Epithelial cell of umbilical artery (primary cell): ENCODE results near the gene STAM2. TPM values are rescaled to one million over a fixed set of nuclear protein-coding genes. Genes with fewer than 3 reads are reported as not detected.

ENCODE experiments used
- total RNA-seq: library from RNA; depleted of rRNA; stranded (reverse); fragments of >200 nt; gene quantifications from 2 replicates; pipeline ENCODE4 v1.2.3, GENCODE V29; 2014

STAM2 gene
- 28.9 and 33.4 TPM in 2 replicates for total RNA-seq

GRCh38 chr2:152175368-152176112 is at the start of gene STAM2:
Gene STAM2 (minus strand): TSS chr2:152175763. CDS start chr2:152175642, 121 bp downstream.

GRCh38 chr2:152098496-152099366 is 76.8 kb downstream of the STAM2 start, which contains the start of gene CACNB4:
Gene CACNB4 (minus strand): TSS chr2:152099044.

Other genes starting within 250 kb of the STAM2 start
- gene CACNB4, start 76.7 kb downstream of the STAM2 start, total RNA-seq: under 0.01 and 0.15 TPM in 2 replicates
- gene FMNL2, start 159.4 kb upstream of the STAM2 start, total RNA-seq: 13.7 and 15.6 TPM in 2 replicates